ENCODE data around the gene CAMK1D.

CAMK1D gene

DNA sequence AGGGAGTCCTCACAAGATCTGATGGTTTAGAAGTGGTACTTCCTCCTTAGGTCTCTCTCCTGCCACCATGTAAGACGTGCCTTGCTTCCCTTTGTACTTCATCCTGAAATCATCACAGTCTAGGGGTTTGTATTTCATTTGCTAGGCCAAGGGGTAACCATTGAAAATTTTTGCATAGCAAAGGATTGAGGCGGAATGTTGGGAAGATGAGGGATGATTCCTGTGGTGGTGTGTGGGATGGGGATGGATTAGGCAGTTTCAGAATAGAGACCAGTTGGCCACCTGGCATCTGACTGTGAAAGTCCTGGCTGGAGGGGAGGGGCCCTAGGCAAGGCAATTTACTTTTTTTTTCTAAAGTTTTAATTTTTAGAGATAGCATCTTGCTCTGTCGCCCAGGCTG lies 222.9 kb downstream of the CAMK1D start:
- no peaks in the 10 kb centered on the region for H3K4me1 ChIP-seq
- no peaks in the 10 kb centered on the region for H3K36me3 ChIP-seq
- no peaks in the 10 kb centered on the region for H3K27me3 ChIP-seq
- H3K4me3 ChIP-seq, result no peak overlapping the region
- intact Hi-C loops (cut with DNase I; ENCODE audit: low total_unique reads), result no loop called here
- TF ChIP-seq, protein P1, sequence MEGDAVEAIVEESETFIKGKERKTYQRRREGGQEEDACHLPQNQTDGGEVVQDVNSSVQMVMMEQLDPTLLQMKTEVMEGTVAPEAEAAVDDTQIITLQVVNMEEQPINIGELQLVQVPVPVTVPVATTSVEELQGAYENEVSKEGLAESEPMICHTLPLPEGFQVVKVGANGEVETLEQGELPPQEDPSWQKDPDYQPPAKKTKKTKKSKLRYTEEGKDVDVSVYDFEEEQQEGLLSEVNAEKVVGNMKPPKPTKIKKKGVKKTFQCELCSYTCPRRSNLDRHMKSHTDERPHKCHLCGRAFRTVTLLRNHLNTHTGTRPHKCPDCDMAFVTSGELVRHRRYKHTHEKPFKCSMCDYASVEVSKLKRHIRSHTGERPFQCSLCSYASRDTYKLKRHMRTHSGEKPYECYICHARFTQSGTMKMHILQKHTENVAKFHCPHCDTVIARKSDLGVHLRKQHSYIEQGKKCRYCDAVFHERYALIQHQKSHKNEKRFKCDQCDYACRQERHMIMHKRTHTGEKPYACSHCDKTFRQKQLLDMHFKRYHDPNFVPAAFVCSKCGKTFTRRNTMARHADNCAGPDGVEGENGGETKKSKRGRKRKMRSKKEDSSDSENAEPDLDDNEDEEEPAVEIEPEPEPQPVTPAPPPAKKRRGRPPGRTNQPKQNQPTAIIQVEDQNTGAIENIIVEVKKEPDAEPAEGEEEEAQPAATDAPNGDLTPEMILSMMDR (IDR thresholded peaks at IDR 0.05), result no peak
- no peaks in the 10 kb centered on the region for H3K9me3 ChIP-seq
- DNase-seq, result peak in 1 of 2 donors; percentile 7
- no peak overlapping the region for H3K27ac ChIP-seq

DNA sequence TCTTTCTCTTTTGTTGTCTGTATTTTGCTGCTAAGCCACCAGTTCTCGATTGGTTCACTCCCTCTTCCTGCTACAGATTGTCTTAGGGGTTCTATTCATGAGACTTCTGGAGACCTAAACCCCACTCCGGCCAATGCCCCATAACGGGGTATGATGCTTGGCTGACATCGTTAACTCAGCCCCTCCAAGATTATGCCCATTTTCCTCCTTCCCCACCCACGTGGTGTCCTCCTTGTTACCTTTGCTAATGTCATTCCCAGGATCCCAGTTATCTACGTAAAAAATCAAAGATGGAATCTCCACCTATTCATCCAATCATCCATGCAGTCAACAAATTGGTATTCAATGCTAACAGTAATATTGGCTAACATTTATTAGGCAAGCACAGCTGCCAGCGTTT lies 228.3 kb downstream of the CAMK1D start:
- TF ChIP-seq, protein P1 (IDR thresholded peaks at IDR 0.05), result no peak
- Histone ChIP-seq H3K4me3 (no peak overlapping the region), H3K27me3 (no peaks in the 10 kb centered on the region), H3K9me3 (no peaks in the 10 kb centered on the region), H3K27ac (no peak overlapping the region), H3K4me1 (peaks cover 0 to 14% (median 7%) of the 10 kb centered on the region in 4 donors), H3K36me3 (no peaks in the 10 kb centered on the region)
- intact Hi-C loops (cut with DNase I; ENCODE audit: low total_unique reads), result no loop called here
- no peak for DNase-seq

DNA sequence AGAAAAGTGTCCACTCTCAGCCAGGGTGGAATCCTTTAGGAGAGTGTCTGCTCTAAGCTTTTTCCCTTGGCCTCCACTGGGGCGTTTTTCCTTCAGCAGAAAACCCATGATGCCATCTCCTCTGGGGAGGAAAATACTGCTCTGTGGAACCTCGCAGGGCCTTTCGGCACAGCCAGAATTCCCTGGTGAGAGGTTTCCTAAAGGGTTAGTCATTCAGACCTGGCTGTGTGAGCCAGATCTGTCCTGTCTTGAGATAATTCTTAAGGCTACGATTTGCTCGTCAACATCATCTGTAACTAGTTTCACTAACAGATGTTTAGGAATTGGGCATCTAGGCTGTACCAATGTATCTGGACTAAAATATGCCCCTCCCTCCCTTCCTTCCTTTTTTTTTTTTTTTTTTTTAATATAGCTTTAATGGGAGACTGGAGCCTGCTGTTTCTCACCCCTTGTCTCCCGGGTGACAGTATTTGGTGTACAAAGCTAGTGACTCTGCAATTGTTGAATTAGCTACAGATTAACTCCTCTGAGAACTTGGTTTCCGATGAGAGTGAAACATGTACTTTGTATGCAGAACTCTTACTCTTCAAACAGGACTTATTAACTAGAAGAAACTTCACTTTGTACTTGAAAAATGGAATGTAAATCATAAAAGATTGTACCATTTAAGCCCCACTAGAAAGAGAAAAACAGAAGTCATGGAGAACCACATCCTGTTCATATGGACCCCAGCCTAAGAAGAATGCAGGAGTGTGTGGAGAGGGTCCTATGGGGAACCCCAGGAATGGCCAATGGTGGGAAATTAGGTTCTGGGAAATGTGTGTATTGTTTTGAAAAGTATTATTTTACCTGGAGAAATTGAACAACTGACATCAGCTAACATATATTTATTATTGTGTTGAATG lies 230.9 kb downstream of the CAMK1D start:
- Histone ChIP-seq H3K27me3 (no peaks in the 10 kb centered on the region), H3K4me1 (peaks cover 0 to 14% (median 7%) of the 10 kb centered on the region in 4 donors), H3K36me3 (no peaks in the 10 kb centered on the region), H3K4me3 (no peak overlapping the region), H3K9me3 (no peaks in the 10 kb centered on the region), H3K27ac (peak overlapping the region; percentile 55 to 64)
- TF ChIP-seq, protein P1 (IDR thresholded peaks at IDR 0.05), result no peak
- intact Hi-C loops (cut with DNase I; ENCODE audit: low total_unique reads), result no loop called here
- DNase-seq, result peak; percentile 32 to 67

DNA sequence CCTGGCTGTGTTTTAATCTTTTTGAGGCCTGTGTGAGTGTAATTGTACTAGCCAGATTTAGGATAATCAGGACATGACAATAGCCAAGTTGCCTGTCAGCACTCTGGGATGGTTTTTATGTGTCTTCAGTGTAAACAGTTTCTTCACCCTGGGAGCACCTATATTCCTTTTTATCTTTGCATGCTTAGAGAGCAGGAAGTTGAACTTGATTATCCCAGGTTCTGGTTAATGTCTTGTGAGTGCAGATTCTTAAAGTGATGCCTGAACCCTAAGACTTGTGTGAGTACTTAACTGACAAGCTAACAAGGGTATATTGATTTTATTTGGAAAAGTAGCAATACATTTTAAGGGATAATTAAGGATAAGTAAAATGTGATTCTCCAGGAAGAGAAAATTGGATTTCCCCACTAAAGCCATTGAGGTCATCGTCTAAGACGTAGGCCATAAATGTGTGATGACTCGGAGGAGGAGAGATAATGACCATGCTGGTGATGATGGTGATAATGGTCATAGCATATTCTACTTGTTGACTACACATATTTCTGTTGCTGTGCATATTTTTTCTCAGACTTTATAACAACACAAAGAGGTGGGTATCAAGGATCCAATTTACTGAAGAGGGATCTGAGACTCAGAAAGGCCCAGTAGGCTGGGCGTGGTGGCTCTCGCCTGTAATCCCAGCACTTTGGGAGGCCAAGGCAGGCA lies 234.7 kb downstream of the CAMK1D start:
- H3K9me3 ChIP-seq, result no peaks in the 10 kb centered on the region
- intact Hi-C loops (cut with DNase I; ENCODE audit: low total_unique reads), result no loop called here
- TF ChIP-seq, protein P1 (IDR thresholded peaks at IDR 0.05), result no peak
- no peak for DNase-seq
- H3K4me1 ChIP-seq, result peaks cover 0 to 14% (median 7%) of the 10 kb centered on the region in 4 donors
- H3K27me3 ChIP-seq, result no peaks in the 10 kb centered on the region
- H3K36me3 ChIP-seq, result no peaks in the 10 kb centered on the region
- H3K27ac ChIP-seq, result no peak overlapping the region
- no peak overlapping the region for H3K4me3 ChIP-seq

DNA sequence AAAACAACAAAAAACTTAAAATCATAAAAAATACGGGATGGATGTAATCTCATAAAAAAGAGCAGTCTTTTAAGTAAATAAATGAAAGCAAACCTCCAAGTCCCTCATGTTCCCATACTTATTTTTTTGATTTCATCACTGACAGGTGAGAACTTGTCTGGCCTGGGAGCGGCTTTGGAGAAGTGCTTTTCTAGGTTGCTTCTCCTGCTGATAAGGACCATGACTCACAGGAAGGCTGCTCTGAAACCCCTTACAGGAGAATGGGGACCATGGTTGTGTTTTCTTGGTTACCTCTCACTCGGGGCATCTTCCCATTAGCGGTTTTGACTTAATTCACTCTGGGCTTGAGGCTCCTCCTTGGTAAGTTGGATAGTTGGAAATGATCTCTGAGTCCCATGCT lies 237.4 kb downstream of the CAMK1D start:
- no peak overlapping the region for H3K27ac ChIP-seq
- H3K27me3 ChIP-seq, result no peaks in the 10 kb centered on the region
- H3K4me1 ChIP-seq, result no peaks in the 10 kb centered on the region
- intact Hi-C loops (cut with DNase I; ENCODE audit: low total_unique reads), result no loop called here
- DNase-seq, result no peak
- TF ChIP-seq, protein P1 (IDR thresholded peaks at IDR 0.05), result no peak
- H3K9me3 ChIP-seq, result no peaks in the 10 kb centered on the region
- no peaks in the 10 kb centered on the region for H3K36me3 ChIP-seq
- H3K4me3 ChIP-seq, result no peak overlapping the region
